ENCODE data around the gene FUNDC1.
"Not testable (repeated sequence)": the region's sequence is repeated elsewhere in the genome, so short reads cannot be mapped to it uniquely, and the experiment has no call there.

FUNDC1 gene

DNA sequence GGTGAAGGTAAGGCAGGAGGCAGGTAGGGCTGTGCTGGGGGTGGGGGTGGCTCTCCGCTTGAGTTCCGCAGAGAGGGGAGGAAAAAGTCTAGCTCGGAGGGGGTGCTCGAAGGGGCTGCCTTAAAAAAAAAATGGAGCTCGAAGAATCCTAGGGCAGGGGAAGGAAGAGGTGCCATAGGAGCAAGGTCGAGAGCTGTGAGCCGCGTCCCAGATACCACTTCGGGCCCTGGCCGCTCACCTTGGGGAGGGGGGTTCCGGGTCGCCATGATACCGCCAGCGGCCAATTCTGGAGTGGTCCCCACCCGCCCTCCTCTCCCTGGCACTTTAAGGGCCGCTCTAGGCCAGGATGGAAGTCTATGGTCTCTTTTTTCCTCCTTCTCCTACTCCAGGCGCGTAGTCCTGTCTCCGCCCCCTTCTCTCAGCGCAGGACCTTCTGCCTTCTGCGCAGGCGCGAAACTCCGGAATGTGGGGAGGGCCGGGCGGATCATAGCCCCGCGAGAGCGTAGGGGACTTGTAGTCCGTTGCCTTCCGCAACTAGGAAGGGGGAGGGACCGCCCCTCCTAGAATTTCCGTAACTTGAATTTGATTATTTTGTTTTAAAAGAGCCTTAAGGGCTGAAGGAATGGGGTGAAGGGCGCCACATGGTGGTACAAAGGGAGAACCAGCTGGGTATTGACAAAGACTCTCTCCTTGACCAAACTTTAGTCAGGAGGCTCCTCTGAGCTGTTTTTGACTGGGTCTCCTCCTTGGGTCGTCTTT is at the start of gene FUNDC1:
Gene FUNDC1, minus strand, starts transcription at position 293 of the 759 bp plus-strand sequence. Its CDS starts 27 bp downstream, at position 266.
- peak; percentile 94 to 95 (median 94) for DNase-seq

- DNase-seq: no peak
These were observed 43.2 kb upstream of the FUNDC1 start for GRCh38 chrX:44585866-44586265.

DNA sequence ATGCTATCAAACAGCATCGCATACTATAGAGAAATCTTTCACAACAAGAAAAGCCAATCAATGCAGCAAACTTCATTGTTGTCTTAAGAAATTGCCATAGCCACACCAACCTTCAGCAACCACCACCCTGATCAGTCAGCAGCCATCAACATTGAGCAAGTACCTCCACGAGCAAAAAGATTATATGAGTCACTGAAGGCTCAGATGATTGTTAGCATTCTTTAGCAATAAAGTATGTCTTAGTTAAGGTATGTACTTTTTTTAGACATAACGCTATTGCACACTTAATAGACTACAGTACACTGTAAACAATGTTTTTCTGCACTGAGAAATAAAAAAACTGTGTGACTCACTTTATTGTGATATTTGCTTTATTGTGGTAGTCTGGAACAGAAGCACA is 37.8 kb upstream of the FUNDC1 start:
- no peak for DNase-seq

GRCh38 chrX:44572340-44572938 is 29.8 kb upstream of the FUNDC1 start:
- no peak for DNase-seq

GRCh38 chrX:44570522-44570921 is 27.9 kb upstream of the FUNDC1 start:
- DNase-seq: peak in 1 of 3 donors; percentile 18

DNA sequence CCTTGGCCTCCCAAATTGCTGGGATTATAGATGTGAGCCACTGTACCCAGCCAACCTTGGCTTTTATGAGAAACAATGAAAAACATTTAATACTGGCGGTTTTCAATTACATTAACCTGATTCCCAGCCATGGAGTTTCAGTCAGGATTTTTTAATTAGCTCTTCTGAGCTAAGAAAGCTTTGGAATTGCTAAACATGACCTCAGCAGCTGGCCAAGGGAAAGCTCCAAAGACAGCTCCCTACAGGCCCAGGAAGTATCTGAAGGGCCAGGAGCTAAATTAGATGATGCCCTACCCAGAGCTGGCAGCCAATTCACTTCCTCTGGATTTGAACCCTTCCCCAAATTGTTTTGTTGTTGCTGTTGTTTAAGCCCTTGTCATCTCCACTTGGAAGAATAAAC is 26.5 kb upstream of the FUNDC1 start:
- DNase-seq: no peak

DNA sequence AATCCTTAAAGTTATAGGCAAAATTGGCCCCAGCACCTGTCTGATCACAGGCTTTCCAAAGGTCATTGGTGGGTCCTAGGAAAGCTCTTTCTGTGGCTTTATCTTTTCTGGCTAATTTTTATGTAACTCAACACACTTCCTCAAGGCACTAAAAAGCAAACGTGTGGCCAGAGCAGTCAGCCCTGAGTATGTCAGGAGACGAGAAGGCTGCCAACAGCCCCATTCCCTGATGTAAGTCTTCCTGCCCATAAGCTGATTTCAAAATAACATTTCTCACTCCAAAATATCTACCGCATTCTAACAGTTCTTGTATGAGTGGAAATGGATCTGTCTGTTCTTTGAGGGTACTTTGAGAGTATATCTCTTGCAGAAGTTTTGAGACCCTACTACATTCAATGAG is 25.5 kb upstream of the FUNDC1 start:
- DNase-seq: no peak

DNA sequence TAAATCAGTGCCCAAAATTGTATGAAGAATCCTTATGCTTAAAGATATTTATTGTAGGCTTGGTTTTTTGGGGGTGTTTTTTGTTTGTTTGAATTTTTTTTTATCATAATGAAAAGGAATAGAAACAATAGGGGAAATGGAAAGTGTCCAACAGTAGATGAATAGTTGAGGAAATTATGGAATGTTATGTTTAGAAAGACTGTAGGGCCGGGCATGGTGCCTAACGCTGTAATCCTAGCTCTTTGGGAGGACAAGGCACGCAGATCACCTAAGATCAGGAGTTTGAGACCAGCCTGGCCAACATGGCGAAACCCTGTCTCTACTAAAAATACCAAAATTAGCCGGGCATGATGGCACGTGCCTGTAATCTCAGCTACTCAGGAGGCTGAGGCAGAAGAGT is 19.2 kb upstream of the FUNDC1 start:
- DNase-seq: not testable (repeated sequence)

DNA sequence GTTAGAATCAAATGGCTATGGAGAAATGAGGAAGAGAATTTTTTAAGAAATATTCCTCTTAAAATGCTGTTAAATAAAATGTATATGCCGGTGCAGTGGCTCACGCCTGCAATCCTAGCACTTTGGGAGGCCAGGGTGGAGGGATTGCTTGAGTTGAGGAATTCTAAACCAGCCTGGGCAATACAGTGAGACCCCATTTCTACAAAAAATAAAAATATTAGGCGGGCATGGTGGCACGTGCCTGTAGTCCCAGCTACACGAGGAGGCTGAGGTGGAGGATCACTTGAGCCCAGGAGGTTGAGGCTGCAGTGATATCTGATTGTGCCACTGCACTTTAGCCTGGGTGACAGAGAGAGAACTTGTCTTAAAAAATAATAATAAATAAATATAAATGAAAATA is 7.9 kb upstream of the FUNDC1 start:
- DNase-seq: no peak

DNA sequence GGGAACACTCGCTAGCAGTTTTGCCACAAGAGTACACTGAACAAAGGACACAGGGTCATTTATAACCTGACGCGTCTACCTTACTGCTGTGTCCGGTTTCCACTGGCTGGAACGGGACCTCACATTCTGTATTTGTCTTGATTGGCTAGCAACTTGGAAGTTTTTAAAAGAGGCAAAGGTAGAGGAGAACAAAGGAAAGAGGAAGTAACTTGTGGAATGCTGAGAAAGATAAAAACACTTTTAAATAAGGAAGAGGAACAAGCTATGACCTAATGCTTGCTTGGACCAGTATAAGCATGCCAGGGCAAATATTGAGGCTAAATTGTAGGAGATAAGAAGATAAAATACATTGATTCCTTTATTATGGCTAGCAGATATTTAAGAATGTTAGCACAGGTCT is 2.8 kb upstream of the FUNDC1 start:
- not testable (repeated sequence) for DNase-seq

DNA sequence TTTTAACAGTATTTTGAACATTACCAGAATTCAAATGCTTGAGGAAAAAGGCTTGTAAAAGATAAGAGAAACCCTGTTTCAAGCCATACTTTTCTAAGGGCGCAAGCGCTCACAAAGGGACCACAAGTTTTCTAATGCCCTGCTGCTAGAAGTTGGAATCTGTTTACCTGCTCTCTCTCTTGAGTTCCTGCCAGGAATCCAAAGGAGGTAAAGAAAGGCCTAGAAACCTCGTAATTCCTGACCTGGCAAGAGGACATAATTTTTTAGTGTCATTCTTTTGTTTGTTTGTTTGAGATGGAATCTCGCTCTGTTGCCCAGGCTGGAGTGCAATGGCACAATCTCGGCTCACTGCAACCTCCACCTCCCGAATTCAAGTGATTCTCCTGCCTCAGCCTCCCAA is 1.4 kb upstream of the FUNDC1 start:
- no peak for DNase-seq

DNA sequence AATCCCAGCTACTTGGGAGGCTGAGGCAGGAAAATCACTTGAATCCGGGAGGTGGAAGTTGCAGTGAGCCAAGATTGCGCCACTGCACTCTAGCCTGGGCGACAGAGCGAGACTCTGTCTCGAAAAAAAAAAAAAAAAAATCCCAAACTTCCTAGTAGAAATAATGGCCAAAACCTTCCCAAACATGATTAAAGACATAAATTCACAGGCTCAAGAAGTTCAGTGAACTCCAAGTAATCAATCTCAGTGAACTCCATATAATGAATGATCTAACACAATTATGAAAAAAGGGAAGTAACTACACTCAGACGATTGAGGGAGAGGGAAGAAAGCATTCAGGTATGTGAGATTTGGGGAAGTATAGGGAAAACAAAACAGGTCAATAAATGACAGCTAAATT is 6.5 kb downstream of the FUNDC1 start:
- peak in 2 of 3 donors; percentile 5 to 20 for DNase-seq

- no peak for DNase-seq
These were observed 13.3 kb downstream of the FUNDC1 start for GRCh38 chrX:44529310-44529709.

GRCh38 chrX:44514272-44514671 is 28.4 kb downstream of the FUNDC1 start:
- DNase-seq: no peak

DNA sequence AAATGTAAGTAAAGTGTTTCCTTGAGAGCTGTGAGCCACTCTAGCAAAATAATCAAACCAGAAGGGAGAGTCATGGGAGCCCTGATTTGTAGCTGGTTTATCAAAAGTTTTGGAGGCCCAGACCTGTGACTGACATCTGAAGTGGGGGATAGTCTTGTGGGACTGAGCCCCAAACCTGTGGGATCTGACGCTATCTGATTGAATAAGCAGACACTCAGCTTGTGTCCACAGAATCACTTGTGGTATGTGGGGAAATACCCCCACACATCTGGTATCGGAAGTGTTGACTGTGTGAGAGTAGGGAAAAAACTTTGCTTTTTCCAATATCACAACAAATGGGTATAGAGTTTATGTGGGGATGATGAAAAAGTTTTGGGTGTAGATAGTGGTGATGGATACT is 35.4 kb downstream of the FUNDC1 start:
- DNase-seq: no peak

- DNase-seq: no peak
These were observed 36.0 kb downstream of the FUNDC1 start for GRCh38 chrX:44506678-44507077.

DNA sequence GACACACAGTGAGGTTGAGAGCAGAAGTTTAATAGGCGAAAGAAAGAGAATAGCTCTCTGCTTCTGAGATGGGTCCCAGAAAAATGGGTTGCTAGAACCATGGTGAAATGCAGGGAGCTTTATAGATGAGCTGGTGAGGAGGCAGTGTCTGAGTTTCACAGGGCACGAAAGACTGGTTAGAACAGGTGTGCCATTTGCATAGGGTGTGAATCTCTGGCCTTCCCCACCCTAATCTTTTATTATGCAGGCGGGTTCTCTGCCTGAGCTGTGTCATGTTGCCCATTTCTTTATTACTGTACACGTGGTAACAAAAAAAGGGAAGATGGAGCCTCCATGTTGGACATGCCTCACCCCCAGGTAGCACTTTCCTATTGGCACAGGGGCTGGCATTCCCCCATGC is 39.1 kb downstream of the FUNDC1 start:
- DNase-seq: no peak

GRCh38 chrX:44495091-44495490 is 47.6 kb downstream of the FUNDC1 start:
- DNase-seq: no peak

- DNase-seq: no peak
These were observed 48.3 kb downstream of the FUNDC1 start for GRCh38 chrX:44494357-44494756.

- DNase-seq: no peak
These were observed 53.1 kb downstream of the FUNDC1 start for GRCh38 chrX:44489515-44489914.

DNA sequence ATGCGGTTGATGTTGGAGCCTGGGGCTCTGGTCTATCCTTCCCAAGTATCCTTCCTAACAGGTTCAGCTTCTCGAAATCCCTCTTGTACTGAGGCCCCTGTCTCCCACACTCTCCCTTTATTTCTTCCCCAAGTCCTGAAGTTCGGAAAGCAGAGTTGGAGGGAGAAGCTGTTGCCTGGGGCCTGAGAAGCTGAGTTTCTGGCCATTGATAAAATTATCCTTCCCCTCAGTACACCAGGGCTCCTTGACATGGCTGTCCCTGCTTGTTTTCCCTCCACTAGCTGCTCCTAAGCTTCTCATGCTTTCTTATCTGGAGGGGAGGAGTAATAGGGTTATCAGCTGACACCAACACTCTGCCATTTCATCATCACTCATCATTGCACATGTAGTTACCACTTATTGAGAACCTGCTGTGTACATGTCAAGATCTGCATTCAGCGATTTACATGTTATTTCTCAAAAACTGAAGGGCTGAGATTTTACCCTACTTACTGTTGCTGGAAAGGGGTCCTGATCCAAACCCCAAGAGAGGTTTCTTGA is 58.0 kb downstream of the FUNDC1 start:
- no peak for DNase-seq

DNA sequence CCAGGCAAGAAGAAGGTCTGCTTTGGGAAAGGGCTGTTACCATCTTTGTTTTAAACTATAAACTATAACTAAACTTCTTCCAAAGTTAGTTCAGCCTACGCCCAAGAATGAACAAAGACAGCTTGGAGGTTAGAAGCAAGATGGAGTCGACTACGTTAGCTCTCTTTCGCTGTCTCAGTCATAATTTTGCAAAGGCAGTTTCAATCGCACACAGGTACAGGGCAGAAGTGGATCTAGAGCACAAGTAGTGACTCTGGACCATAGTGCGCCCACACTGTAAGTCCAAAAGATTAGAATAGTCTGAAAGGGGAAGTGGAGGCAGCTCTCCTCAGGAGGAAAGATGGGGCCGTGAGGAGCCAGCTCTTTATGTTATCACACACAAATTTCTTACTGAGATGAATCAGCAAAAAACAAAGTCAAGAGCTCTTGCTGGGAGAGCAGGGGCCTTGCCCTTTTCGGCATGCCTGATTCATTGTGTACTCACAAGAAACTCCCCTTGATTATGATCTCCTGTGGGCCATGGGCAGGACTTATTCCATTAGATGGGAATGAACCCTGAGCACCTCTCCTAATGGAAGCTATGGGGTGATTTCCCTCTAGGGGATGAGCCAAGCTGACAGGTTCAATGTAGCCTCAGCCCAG is 58.6 kb downstream of the FUNDC1 start:
- no peak for DNase-seq

GRCh38 chrX:44482575-44482974 is 60.1 kb downstream of the FUNDC1 start:
- DNase-seq: no peak

DNA sequence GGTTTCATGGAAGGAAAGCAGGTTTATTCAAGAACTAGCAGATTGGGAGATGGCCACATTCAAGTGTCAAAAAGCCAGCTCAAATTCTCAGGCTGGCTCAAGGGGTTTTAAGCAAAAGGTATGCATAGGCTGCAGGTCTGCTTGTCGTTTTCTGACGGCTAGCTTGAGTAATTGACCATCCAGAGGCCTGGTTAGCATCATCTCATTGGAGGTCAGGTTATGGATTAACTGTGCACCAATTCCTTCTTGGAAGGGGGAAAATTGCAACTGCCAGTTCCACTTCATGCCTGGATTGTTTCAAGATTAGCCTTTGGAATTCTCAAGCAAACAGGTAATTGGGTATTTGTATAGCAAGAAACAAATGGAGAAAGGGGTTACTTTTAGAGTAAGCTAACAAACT is 62.1 kb downstream of the FUNDC1 start:
- DNase-seq: no peak

Data from suppressor macrophage treated with lipopolysaccharide for 1 hour (primary cell).